ENCODE results near the gene RC3H2. TPM values are rescaled to one million over a fixed set of nuclear protein-coding genes. Genes with fewer than 3 reads are reported as not detected.

The RC3H2 gene, protein sequence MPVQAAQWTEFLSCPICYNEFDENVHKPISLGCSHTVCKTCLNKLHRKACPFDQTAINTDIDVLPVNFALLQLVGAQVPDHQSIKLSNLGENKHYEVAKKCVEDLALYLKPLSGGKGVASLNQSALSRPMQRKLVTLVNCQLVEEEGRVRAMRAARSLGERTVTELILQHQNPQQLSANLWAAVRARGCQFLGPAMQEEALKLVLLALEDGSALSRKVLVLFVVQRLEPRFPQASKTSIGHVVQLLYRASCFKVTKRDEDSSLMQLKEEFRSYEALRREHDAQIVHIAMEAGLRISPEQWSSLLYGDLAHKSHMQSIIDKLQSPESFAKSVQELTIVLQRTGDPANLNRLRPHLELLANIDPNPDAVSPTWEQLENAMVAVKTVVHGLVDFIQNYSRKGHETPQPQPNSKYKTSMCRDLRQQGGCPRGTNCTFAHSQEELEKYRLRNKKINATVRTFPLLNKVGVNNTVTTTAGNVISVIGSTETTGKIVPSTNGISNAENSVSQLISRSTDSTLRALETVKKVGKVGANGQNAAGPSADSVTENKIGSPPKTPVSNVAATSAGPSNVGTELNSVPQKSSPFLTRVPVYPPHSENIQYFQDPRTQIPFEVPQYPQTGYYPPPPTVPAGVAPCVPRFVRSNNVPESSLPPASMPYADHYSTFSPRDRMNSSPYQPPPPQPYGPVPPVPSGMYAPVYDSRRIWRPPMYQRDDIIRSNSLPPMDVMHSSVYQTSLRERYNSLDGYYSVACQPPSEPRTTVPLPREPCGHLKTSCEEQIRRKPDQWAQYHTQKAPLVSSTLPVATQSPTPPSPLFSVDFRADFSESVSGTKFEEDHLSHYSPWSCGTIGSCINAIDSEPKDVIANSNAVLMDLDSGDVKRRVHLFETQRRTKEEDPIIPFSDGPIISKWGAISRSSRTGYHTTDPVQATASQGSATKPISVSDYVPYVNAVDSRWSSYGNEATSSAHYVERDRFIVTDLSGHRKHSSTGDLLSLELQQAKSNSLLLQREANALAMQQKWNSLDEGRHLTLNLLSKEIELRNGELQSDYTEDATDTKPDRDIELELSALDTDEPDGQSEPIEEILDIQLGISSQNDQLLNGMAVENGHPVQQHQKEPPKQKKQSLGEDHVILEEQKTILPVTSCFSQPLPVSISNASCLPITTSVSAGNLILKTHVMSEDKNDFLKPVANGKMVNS
- total RNA-seq (10 to 100 TPM; 23.3 to 26.4 TPM), polyA plus RNA-seq (10 to 100 TPM in 1 of 2 donors, 1 to 10 TPM in 1; 5.9 to 10.5 TPM)

DNA sequence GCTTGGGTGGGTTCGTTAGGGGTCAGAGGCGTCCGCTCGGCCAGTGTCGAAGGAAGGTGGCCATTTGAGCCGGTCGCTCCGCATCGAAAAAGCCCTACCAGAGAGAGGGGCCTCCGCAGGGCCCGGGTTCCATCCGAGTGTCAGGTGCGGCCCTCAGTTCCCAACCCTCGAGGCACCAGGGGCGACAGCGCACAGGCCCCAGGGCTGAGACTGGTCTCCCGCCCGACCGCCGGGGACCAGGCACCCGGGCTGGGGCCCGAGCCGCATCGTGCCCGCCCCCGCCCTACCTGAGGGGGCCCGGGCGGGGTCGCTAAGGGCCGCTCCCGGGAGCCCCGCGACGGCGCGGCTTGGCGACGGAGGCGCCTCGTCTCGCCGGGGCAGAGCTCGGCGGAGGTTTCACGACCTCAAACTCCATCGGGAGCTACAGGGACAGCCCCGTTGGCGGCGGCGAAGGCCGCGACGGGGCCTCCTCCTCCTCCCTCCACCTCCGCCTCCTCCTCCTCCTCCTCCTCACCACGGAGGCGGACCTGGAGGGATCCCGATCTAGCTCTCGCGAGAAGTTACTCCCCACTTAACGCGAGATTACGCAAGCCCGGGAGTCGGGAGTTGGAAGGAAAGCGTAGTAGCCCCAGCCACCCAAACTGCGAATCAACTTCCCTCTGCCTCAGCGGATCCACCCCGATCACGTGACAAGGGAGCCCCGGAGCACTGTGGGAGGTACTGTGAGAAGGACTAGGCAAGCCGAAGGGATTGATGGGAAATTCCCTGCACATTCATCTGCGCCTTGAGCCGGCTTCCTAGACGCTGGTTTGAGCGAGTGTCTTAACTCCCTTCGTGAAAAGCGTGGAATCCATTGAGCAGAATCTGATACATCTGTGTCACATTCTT lies at the start of gene RC3H2:
TSS of gene RC3H2 (minus strand) at position 537 of the 888 bp plus-strand sequence. CDS start 7,850 bp downstream, outside the sequence.
- peak; percentile 94 for DNase-seq (ENCODE audit: low spot score)
- Histone ChIP-seq H3K36me3 (ENCODE audit: control insufficient read depth in 4 of 4, insufficient read depth in 3 of 4, low read depth in 1 of 4, low read length in 3 of 4) (peaks cover 0 to 2% (median under 1%) of the 10 kb centered on the region in 4 donors), H3K9ac (ENCODE audit: low read depth in 1 of 2, low read length in 2 of 2) (peak within 1 kb of the TSS; percentile 88 to 90), H3K4me3 (ENCODE audit: low read depth in 1 of 3, low read length in 3 of 3) (peak within 1 kb of the TSS; percentile 85 to 97 (median 93)), H3K27ac (ENCODE audit: low read depth in 1 of 2, low read length in 2 of 2) (peak within 1 kb of the TSS; percentile 82 to 86), H3K4me1 (ENCODE audit: control insufficient read depth in 4 of 4, insufficient read depth in 4 of 4, low read length in 3 of 4) (peaks cover 4 to 21% (median 13%) of the 10 kb centered on the region in 4 donors), H3K27me3 (ENCODE audit: control insufficient read depth in 4 of 4, insufficient read depth in 4 of 4, low read length in 3 of 4) (no peaks in the 10 kb centered on the region), H3K9me3 (ENCODE audit: control insufficient read depth in 4 of 4, low read length in 3 of 4) (no peaks in the 10 kb centered on the region)
- WGBS, result under 1% methylated on average over 77 of the region's 77 CpGs
- TF ChIP-seq EGR1 (IDR thresholded peaks at IDR 0.05; ENCODE audit: low read depth in 2 of 2), result peak in 1 of 2 donors; percentile 74
- TF ChIP-seq JUND (IDR thresholded peaks at IDR 0.05), result peak in 1 of 2 donors; percentile 41
- TF ChIP-seq, protein P1, sequence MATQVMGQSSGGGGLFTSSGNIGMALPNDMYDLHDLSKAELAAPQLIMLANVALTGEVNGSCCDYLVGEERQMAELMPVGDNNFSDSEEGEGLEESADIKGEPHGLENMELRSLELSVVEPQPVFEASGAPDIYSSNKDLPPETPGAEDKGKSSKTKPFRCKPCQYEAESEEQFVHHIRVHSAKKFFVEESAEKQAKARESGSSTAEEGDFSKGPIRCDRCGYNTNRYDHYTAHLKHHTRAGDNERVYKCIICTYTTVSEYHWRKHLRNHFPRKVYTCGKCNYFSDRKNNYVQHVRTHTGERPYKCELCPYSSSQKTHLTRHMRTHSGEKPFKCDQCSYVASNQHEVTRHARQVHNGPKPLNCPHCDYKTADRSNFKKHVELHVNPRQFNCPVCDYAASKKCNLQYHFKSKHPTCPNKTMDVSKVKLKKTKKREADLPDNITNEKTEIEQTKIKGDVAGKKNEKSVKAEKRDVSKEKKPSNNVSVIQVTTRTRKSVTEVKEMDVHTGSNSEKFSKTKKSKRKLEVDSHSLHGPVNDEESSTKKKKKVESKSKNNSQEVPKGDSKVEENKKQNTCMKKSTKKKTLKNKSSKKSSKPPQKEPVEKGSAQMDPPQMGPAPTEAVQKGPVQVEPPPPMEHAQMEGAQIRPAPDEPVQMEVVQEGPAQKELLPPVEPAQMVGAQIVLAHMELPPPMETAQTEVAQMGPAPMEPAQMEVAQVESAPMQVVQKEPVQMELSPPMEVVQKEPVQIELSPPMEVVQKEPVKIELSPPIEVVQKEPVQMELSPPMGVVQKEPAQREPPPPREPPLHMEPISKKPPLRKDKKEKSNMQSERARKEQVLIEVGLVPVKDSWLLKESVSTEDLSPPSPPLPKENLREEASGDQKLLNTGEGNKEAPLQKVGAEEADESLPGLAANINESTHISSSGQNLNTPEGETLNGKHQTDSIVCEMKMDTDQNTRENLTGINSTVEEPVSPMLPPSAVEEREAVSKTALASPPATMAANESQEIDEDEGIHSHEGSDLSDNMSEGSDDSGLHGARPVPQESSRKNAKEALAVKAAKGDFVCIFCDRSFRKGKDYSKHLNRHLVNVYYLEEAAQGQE (IDR thresholded peaks at IDR 0.05), result no peak
- no peak for TF ChIP-seq TAF1 (conservative IDR thresholded peaks at IDR 0.05)
- TF ChIP-seq FOXA2 (IDR thresholded peaks at IDR 0.05), result no peak
- peak in 1 of 2 donors; percentile 38 for TF ChIP-seq RAD21 (IDR thresholded peaks at IDR 0.05)
- TF ChIP-seq NR2F2 (IDR thresholded peaks at IDR 0.05), result no peak
- TF ChIP-seq, protein P2, sequence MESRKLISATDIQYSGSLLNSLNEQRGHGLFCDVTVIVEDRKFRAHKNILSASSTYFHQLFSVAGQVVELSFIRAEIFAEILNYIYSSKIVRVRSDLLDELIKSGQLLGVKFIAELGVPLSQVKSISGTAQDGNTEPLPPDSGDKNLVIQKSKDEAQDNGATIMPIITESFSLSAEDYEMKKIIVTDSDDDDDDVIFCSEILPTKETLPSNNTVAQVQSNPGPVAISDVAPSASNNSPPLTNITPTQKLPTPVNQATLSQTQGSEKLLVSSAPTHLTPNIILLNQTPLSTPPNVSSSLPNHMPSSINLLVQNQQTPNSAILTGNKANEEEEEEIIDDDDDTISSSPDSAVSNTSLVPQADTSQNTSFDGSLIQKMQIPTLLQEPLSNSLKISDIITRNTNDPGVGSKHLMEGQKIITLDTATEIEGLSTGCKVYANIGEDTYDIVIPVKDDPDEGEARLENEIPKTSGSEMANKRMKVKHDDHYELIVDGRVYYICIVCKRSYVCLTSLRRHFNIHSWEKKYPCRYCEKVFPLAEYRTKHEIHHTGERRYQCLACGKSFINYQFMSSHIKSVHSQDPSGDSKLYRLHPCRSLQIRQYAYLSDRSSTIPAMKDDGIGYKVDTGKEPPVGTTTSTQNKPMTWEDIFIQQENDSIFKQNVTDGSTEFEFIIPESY (IDR thresholded peaks at IDR 0.05), result peak; percentile 100
- TF ChIP-seq, protein P3, sequence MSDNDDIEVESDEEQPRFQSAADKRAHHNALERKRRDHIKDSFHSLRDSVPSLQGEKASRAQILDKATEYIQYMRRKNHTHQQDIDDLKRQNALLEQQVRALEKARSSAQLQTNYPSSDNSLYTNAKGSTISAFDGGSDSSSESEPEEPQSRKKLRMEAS (IDR thresholded peaks at IDR 0.05), result peak; percentile 62
- TF ChIP-seq, protein P4, sequence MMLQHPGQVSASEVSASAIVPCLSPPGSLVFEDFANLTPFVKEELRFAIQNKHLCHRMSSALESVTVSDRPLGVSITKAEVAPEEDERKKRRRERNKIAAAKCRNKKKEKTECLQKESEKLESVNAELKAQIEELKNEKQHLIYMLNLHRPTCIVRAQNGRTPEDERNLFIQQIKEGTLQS (IDR thresholded peaks at IDR 0.05), result no peak
- no peak for TF ChIP-seq HNF4G (IDR thresholded peaks at IDR 0.05)
- TF ChIP-seq HNF4A (conservative IDR thresholded peaks at IDR 0.05), result peak; percentile 21 to 22
- peak; percentile 30 to 50 for TF ChIP-seq RXRA (IDR thresholded peaks at IDR 0.05)
- TF ChIP-seq YY1 (IDR thresholded peaks at IDR 0.05), result peak; percentile 91
- peak; percentile 51 for TF ChIP-seq FOXA1 (IDR thresholded peaks at IDR 0.05)
- TF ChIP-seq, protein P5, sequence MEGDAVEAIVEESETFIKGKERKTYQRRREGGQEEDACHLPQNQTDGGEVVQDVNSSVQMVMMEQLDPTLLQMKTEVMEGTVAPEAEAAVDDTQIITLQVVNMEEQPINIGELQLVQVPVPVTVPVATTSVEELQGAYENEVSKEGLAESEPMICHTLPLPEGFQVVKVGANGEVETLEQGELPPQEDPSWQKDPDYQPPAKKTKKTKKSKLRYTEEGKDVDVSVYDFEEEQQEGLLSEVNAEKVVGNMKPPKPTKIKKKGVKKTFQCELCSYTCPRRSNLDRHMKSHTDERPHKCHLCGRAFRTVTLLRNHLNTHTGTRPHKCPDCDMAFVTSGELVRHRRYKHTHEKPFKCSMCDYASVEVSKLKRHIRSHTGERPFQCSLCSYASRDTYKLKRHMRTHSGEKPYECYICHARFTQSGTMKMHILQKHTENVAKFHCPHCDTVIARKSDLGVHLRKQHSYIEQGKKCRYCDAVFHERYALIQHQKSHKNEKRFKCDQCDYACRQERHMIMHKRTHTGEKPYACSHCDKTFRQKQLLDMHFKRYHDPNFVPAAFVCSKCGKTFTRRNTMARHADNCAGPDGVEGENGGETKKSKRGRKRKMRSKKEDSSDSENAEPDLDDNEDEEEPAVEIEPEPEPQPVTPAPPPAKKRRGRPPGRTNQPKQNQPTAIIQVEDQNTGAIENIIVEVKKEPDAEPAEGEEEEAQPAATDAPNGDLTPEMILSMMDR (IDR thresholded peaks at IDR 0.05; ENCODE audit: low read depth, low read length, missing input control), result no peak
- peak; percentile 59 to 95 for TF ChIP-seq GABPA (IDR thresholded peaks at IDR 0.05 in 1 of 2, conservative IDR thresholded peaks at IDR 0.05 in 1 of 2)
- TF ChIP-seq SP1 (IDR thresholded peaks at IDR 0.05), result peak; percentile 71

Data from liver (tissue), 9 donors.